Chondrocyte (in vitro differentiated cells): ENCODE data around the gene BBX. TPM values are rescaled to one million over a fixed set of nuclear protein-coding genes. Genes with fewer than 3 reads are reported as not detected.

Experiments used
- DNase-seq: peaks from one replicate; pipeline ENCODE4 v3.0.0; 2021; ENCODE audit warnings: mixed read lengths, low spot score
- H3K27ac Mint-ChIP-seq: one replicate; pipeline ENCODE4 v1.8.0; 2021; ENCODE audit warnings: mild to moderate bottlenecking, moderate library complexity, mixed read lengths; ENCODE audit not compliant: unreplicated experiment
- H3K27me3 Mint-ChIP-seq: 2 replicates; pipeline ENCODE4 v1.8.0; 2021; ENCODE audit warnings: low read depth, mixed read lengths
- H3K36me3 Mint-ChIP-seq: 2 replicates; pipeline ENCODE4 v1.8.0; 2021; ENCODE audit warnings: low read depth, mixed read lengths
- H3K4me1 Mint-ChIP-seq: 2 replicates; pipeline ENCODE4 v1.8.0; 2021; ENCODE audit warnings: low read depth, mild to moderate bottlenecking, mixed read lengths
- H3K4me3 Mint-ChIP-seq: one replicate; pipeline ENCODE4 v1.8.0; 2021; ENCODE audit warnings: mild to moderate bottlenecking, moderate library complexity, mixed read lengths; ENCODE audit not compliant: unreplicated experiment
- H3K9me3 Mint-ChIP-seq: 2 replicates; pipeline ENCODE4 v1.8.0; 2021; ENCODE audit warnings: low read depth, mixed read lengths
- CTCF ChIP-seq: fragments of 200-600 bp; sonication (generic); IDR thresholded peaks from 2 replicates; pipeline ENCODE4 v1.5.0; 2021; ENCODE audit warnings: antibody characterized with exemption, mild to moderate bottlenecking, moderate library complexity
- total RNA-seq: library from RNA; stranded (reverse); gene quantifications from 3 replicates; pipeline ENCODE4 v1.2.1, GENCODE V29; 2021

Gene BBX
- total RNA-seq, 1 donor from 2014 or later, result 69.6 TPM

- no peaks in the 10 kb centered on the region for H3K27me3 Mint-ChIP-seq
- H3K36me3 Mint-ChIP-seq, result peaks cover 25% of the 10 kb centered on the region
- H3K9me3 Mint-ChIP-seq, result no peaks in the 10 kb centered on the region
- no peak for DNase-seq
- H3K4me1 Mint-ChIP-seq, result peaks cover 16% of the 10 kb centered on the region
- H3K4me3 Mint-ChIP-seq, result no peak overlapping the region
- TF ChIP-seq CTCF, result no peak
- no peak overlapping the region for H3K27ac Mint-ChIP-seq
Measured at GRCh38 chr3:107782054-107782453, 259.3 kb downstream of the BBX start.

- DNase-seq, result no peak
- Mint-ChIP-seq H3K4me3 (no peak overlapping the region), H3K27me3 (no peaks in the 10 kb centered on the region), H3K4me1 (peaks cover 11% of the 10 kb centered on the region), H3K27ac (no peak overlapping the region), H3K36me3 (peaks cover 22% of the 10 kb centered on the region), H3K9me3 (peaks cover 2% of the 10 kb centered on the region)
- TF ChIP-seq CTCF, result no peak
Measured at GRCh38 chr3:107790612-107791011, 267.9 kb downstream of the BBX start.

- no peak for DNase-seq
- Mint-ChIP-seq H3K27ac (no peak overlapping the region), H3K27me3 (no peaks in the 10 kb centered on the region), H3K9me3 (peaks cover 2% of the 10 kb centered on the region), H3K36me3 (peaks cover 21% of the 10 kb centered on the region), H3K4me3 (no peak overlapping the region), H3K4me1 (peaks cover 14% of the 10 kb centered on the region)
- no peak for TF ChIP-seq CTCF
Measured at GRCh38 chr3:107791027-107791426, 268.3 kb downstream of the BBX start.

- no peak for TF ChIP-seq CTCF
- H3K36me3 Mint-ChIP-seq, result peaks cover 20% of the 10 kb centered on the region
Measured at GRCh38 chr3:107791450-107791849, 268.7 kb downstream of the BBX start.

GRCh38 chr3:107794664-107795443 lies 272.1 kb downstream of the BBX start:
- Mint-ChIP-seq H3K27ac (no peak overlapping the region), H3K4me1 (peaks cover 45% of the 10 kb centered on the region), H3K27me3 (no peaks in the 10 kb centered on the region), H3K36me3 (peaks cover 20% of the 10 kb centered on the region), H3K9me3 (peaks cover 2% of the 10 kb centered on the region), H3K4me3 (no peak overlapping the region)
- peak; percentile 58 for TF ChIP-seq CTCF
- DNase-seq, result no peak

More at GRCh38 chr3:107791450-107791849, 268.7 kb downstream of the BBX start:
- peaks cover 18% of the 10 kb centered on the region for H3K4me1 Mint-ChIP-seq
- DNase-seq, result no peak
- H3K27ac Mint-ChIP-seq, result no peak overlapping the region
- peaks cover 2% of the 10 kb centered on the region for H3K9me3 Mint-ChIP-seq
- no peak overlapping the region for H3K4me3 Mint-ChIP-seq
- no peaks in the 10 kb centered on the region for H3K27me3 Mint-ChIP-seq
